Right cardiac atrium (tissue), 5 donors: ENCODE data around the gene MTARC2. TPM values are rescaled to one million over a fixed set of nuclear protein-coding genes. Genes with fewer than 3 reads are reported as not detected.

ENCODE experiments used
- ATAC-seq, 2 donors: fragments of 200-7000 bp; cut with Tn5 transposase; one replicate each; pipeline versions ENCODE4 v1.8.0 to v1.9.1; 2020; ENCODE audit warnings: moderate library complexity in 2 of 2, mild to moderate bottlenecking in 1 of 2
- DNase-seq, 3 donors: peaks; one replicate each; pipeline ENCODE4 v3.0.0-alpha.2; 2020
- H3K27ac ChIP-seq: one replicate; pipeline ENCODE4 v1.5.1; 2013; ENCODE audit warnings: mild to moderate bottlenecking, low read length, control low read depth, moderate library complexity
- H3K27me3 ChIP-seq: one replicate; pipeline ENCODE4 v1.6.1; 2013; ENCODE audit not compliant: control insufficient read depth, insufficient read depth
- H3K4me1 ChIP-seq: one replicate; pipeline ENCODE4 v1.6.1; 2013; ENCODE audit warnings: low read length; ENCODE audit not compliant: control insufficient read depth, insufficient read depth
- H3K4me3 ChIP-seq: one replicate; pipeline ENCODE4 v1.5.1; 2013; ENCODE audit warnings: low read length, control low read depth
- H3K9me3 ChIP-seq: one replicate; pipeline ENCODE4 v1.6.1; 2013; ENCODE audit warnings: low read length; ENCODE audit not compliant: control insufficient read depth
- WGBS: extraction: QIAGEN DNeasy Blood & Tissue Kit; methylation state at CpG from one replicate; pipeline ENCODE4 v1.1.7; 2013; 5-methylcytosine and 5-hydroxymethylcytosine counted together
- intact Hi-C, 4 donors: fragments of 100-400 bp; cut with DNase I; formaldehyde crosslinking; loops; one replicate each; pipeline versions ENCODE4 v1.11.0 to v1.14.0; 2022 to 2023
- polyA plus RNA-seq: library from polyadenylated mRNA; stranded (reverse); fragments of 200-250 nt; gene quantifications from one replicate; pipeline ENCODE4 v1.2.3, GENCODE V29; 2013
- total RNA-seq, 4 donors: library from RNA; stranded (reverse); fragmentation: NEBNext Ultra II Directional; extraction: Animal tissue kit (Norgen Biotek cat#: 25700); gene quantifications; one replicate each; pipeline ENCODE4 v1.2.1, GENCODE V29; 2021
- donor health status: healthy with polysubstance abuse.
- donor health status: DM: no; HTN: yes; CAD: no.
- donor health status: DM: no; HTN: no; CAD: no.
- donor health status: DM: no; HTN: yes; CAD: no; lungs with severe emphysema.
- donor health status: DM: yes; HTN: yes; CAD: no.

The MTARC2 gene
- total and polyA plus RNA-seq, 5 donors, result 25.9 to 33.0 (median 30.7) TPM

DNA sequence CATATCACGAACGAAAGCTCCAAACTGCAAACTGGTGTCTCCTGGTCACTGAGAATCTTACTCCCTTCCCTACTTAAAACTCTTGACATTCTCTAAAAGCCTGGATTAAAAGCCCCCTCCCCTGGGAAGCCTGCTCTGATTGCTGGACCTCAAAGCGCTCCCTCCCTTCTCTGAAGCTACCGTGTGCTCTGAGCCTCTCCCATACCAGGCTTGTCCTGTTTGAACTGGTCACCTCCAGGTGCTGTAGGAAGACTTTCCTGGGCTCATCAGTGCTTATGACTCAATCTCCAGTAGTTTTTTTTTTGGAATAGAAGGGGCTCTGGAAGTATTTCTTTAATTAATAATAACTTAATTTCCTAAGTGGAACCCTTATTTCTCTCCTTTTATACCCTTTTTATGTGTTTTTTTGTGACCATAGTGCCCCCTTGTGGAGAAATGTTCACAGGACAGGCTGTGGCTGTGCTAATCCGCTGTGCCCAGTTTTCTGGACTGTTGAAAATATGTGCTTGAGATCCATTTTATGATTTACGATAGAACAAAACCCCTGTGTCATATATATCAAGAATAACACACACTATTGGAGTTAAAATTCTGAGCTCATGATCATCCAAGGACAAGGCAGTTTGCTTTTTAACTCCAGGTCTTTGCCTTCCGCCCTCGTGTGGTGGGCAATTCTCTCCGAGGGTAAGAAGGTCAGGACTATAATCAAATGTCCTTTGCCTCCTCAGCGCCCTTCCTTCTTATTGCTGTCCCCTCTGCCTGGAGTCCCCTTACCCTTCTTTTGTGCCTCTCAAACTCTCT lies 55.5 kb downstream of the MTARC2 start:
- ATAC-seq, result peak; percentile 36 to 53
- Histone ChIP-seq H3K27me3 (no peaks in the 10 kb centered on the region), H3K27ac (no peak overlapping the region), H3K4me3 (no peak overlapping the region), H3K4me1 (no peaks in the 10 kb centered on the region), H3K9me3 (no peaks in the 10 kb centered on the region)
- no peak for DNase-seq
- WGBS, result 70% methylated on average over 10 of the region's 10 CpGs
- intact Hi-C loops, result no loop called here

- Histone ChIP-seq H3K9me3 (no peaks in the 10 kb centered on the region), H3K4me3 (no peak overlapping the region), H3K27me3 (no peaks in the 10 kb centered on the region), H3K27ac (no peak overlapping the region), H3K4me1 (no peaks in the 10 kb centered on the region)
- ATAC-seq, result no peak
- 74% methylated on average over 5 of the region's 5 CpGs for WGBS
- DNase-seq, result no peak
- intact Hi-C loops, result no loop called here
Measured at GRCh38 chr1:220804202-220804586, 56.1 kb downstream of the MTARC2 start.

- no peak overlapping the region for H3K27ac ChIP-seq
- ATAC-seq (no peak), DNase-seq (no peak)
- H3K4me3 ChIP-seq, result no peak overlapping the region
- intact Hi-C loops, result no loop called here
- 96% methylated on average over 4 of the region's 4 CpGs for WGBS
- H3K9me3 ChIP-seq, result no peaks in the 10 kb centered on the region
- no peaks in the 10 kb centered on the region for H3K27me3 ChIP-seq
- H3K4me1 ChIP-seq, result no peaks in the 10 kb centered on the region
Measured at GRCh38 chr1:220806408-220806807, 58.3 kb downstream of the MTARC2 start.

DNA sequence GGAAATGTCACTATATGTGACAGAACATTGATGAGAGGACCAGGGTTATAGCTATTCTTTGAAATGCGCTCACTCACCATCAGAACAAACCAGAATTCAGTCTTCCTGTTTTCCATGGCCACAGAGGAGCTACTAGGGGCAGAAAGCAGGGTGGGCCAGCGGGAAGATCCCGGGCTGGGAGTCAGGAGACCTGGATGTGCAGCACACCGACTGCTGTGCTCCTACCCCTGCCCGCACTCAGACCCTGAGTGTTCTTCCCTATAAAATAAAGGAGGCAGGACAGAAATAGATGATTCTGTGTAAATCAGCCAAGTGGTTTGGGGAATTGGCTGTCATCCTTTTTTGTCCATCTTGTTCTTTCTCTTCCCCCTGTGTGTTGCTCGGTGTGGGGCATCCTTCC lies 59.6 kb downstream of the MTARC2 start:
- no peak overlapping the region for H3K27ac ChIP-seq
- no peaks in the 10 kb centered on the region for H3K9me3 ChIP-seq
- DNase-seq, result no peak
- no peaks in the 10 kb centered on the region for H3K27me3 ChIP-seq
- no peak for ATAC-seq
- 87% methylated on average over 6 of the region's 6 CpGs for WGBS
- no peaks in the 10 kb centered on the region for H3K4me1 ChIP-seq
- H3K4me3 ChIP-seq, result no peak overlapping the region
- intact Hi-C loops, result no loop called here

DNA sequence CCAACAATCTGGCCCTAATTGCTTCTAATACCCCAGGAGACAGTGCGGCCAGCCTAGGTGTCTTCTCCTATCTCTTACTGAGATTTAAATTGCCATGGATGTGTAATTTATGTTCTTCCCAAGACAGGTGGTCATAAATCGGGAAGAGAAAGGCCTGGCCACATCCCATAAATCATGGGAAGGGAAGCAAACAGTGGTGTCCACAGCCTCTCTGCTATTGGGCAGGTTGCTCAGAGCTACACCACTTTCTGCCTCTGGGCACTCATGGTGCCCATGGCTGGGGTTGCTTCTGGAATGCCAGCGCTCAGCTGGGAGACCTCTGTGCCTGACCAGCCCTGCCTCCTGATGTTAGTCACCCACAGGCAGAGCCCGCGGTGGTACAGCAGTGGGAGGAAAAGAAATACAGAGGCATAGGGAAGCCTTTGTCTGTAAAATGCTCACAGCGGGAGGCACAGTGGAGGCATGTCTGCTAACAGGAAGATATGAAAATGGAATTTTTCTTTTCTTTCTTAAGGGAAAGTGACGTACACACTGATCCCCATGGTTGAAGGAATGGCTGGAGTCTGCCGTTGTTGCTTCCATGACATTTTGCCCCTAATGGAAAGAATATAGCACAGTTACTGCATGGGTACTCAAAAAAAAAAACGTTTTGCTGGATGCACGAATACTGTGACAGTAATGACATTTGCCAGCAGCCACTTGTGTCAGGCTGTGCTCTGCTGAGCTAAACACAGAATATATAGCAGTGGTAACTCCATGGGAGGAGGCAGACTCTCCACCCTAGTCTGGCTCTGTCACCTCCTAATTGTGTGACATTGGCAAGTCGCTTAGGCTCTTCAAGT lies 60.4 kb downstream of the MTARC2 start:
- peak; percentile 20 to 23 for ATAC-seq
- intact Hi-C loops, result no loop called here
- H3K27ac ChIP-seq, result peak overlapping the region; percentile 13
- no peak overlapping the region for H3K4me3 ChIP-seq
- H3K27me3 ChIP-seq, result no peaks in the 10 kb centered on the region
- no peak for DNase-seq
- no peaks in the 10 kb centered on the region for H3K9me3 ChIP-seq
- 77% methylated on average over 11 of the region's 11 CpGs for WGBS
- H3K4me1 ChIP-seq, result no peaks in the 10 kb centered on the region

DNA sequence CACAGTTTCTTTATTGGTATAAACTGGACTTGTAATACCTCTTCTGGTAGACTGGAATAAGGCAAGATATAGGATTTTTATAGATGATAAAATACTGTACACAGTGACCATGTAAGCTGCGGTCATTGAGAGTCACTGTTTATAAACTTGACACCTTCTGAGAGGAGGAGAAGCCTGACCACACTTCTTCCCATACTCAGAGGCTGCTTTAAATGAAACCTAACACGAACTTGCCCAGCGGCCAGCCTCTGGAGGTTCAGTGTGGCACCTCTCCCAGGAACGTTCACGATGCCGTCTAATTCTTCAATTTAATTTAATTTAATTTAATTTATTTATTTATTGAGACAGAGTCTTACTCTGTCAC lies 61.0 kb downstream of the MTARC2 start:
- H3K9me3 ChIP-seq, result no peaks in the 10 kb centered on the region
- ATAC-seq (no peak), DNase-seq (no peak)
- no peak overlapping the region for H3K4me3 ChIP-seq
- H3K27ac ChIP-seq, result no peak overlapping the region
- no peaks in the 10 kb centered on the region for H3K4me1 ChIP-seq
- H3K27me3 ChIP-seq, result no peaks in the 10 kb centered on the region
- 72% methylated on average over 6 of the region's 6 CpGs for WGBS
- intact Hi-C loops, result no loop called here

GRCh38 chr1:220809704-220810103 lies 61.6 kb downstream of the MTARC2 start:
- Histone ChIP-seq H3K4me3 (no peak overlapping the region), H3K4me1 (no peaks in the 10 kb centered on the region), H3K9me3 (no peaks in the 10 kb centered on the region), H3K27ac (no peak overlapping the region), H3K27me3 (no peaks in the 10 kb centered on the region)
- 88% methylated on average over 8 of the region's 8 CpGs for WGBS
- intact Hi-C loops, result no loop called here
- DNase-seq (no peak), ATAC-seq (no peak)

DNA sequence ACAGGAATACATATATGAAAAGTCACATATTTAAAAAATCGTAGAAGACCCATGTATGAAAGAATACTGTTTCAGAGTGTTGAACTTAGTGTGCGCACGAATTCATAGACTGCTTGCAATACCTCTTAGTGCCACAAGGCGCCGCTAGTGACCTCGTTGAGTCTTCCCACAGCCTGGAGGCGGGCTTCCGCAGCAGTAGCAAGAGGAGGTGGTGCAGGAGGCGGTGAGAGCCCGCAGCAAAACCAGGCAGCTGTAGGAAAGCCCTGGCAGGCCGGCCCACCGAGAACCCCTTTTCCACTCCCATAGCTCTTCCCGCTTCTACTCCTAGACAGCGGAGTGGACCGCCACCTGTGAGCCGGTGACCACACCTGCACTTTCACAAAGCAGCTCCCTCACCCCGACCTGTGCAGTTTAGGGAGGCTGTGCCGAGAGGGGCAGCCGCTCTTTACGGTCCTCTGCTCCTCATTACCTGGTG lies 62.1 kb downstream of the MTARC2 start:
- ATAC-seq (peak; percentile 89 to 93), DNase-seq (peak; percentile 85 to 94 (median 89))
- H3K4me3 ChIP-seq, result no peak overlapping the region
- 23% methylated on average over 20 of the region's 20 CpGs for WGBS
- no peak overlapping the region for H3K27ac ChIP-seq
- no peaks in the 10 kb centered on the region for H3K27me3 ChIP-seq
- H3K9me3 ChIP-seq, result no peaks in the 10 kb centered on the region
- intact Hi-C loops, result no loop called here
- no peaks in the 10 kb centered on the region for H3K4me1 ChIP-seq

GRCh38 chr1:220810963-220811362 lies 62.8 kb downstream of the MTARC2 start:
- Histone ChIP-seq H3K27ac (no peak overlapping the region), H3K9me3 (no peaks in the 10 kb centered on the region), H3K27me3 (no peaks in the 10 kb centered on the region), H3K4me1 (no peaks in the 10 kb centered on the region), H3K4me3 (no peak overlapping the region)
- DNase-seq, result no peak
- ATAC-seq, result peak in 1 of 2 donors; percentile 24
- intact Hi-C loops, result no loop called here
- WGBS, result 85% methylated on average over 2 of the region's 2 CpGs

DNA sequence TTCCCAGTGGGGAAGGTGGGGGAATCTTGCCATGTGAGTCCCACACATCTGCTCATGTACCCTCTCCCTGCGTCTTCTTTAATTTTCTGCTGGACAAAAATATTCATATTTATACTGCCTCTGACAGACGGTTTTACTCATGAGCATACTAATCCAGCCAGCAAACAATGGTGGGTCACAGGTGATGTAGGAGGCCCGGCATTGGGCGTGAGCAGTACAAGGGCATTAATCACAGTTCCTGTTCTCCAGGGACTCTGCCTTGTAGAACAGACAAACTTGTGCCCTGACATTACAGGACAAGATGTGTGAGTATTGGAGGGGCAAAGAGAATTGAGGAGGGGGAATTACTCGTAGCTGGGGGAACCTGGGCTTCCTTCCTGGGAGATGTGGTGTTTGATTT lies 63.6 kb downstream of the MTARC2 start:
- H3K4me3 ChIP-seq, result no peak overlapping the region
- ATAC-seq, result no peak
- no peak overlapping the region for H3K27ac ChIP-seq
- no peak for DNase-seq
- H3K9me3 ChIP-seq, result no peaks in the 10 kb centered on the region
- no peaks in the 10 kb centered on the region for H3K4me1 ChIP-seq
- no peaks in the 10 kb centered on the region for H3K27me3 ChIP-seq
- WGBS, result 94% methylated on average over 5 of the region's 5 CpGs
- intact Hi-C loops, result no loop called here

GRCh38 chr1:220812308-220812707 lies 64.2 kb downstream of the MTARC2 start:
- H3K27ac ChIP-seq, result no peak overlapping the region
- no peak for DNase-seq
- ATAC-seq, result no peak
- 68% methylated on average over 6 of the region's 6 CpGs for WGBS
- H3K9me3 ChIP-seq, result no peaks in the 10 kb centered on the region
- H3K4me1 ChIP-seq, result no peaks in the 10 kb centered on the region
- no peaks in the 10 kb centered on the region for H3K27me3 ChIP-seq
- H3K4me3 ChIP-seq, result no peak overlapping the region
- intact Hi-C loops, result no loop called here
